ENCODE results near the gene ANKFN1. TPM values are rescaled to one million over a fixed set of nuclear protein-coding genes. Genes with fewer than 3 reads are reported as not detected.

ANKFN1 gene
- total RNA-seq, 1 experiment from 2014 or later, result not detected

DNA sequence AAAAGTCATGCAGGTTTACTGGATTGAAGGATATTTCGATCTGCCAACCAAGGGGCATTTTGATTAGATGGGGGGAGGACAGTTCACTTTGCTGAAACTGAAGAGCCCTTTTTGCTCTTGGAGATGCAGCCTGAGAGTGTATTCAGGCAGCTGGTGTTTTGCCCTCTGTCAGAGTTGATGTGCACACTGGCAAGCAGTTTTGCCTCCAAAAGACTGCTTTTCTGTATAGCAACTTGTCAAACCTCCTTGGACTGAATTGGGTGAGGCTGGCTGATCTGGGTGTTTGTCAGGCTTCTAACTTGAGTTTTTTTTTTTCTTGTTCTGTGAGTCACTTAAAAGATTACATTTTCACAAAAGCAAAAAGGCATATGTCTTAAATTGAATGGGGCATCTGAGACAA lies 22.6 kb upstream of the ANKFN1 start:
- DNase-seq (ENCODE audit: low read depth, low spot score) (no peak), ATAC-seq (no peak)
- H3K9me3 ChIP-seq (ENCODE audit: control insufficient read depth, insufficient read depth, low read depth, low read length), result no peaks in the 10 kb centered on the region
- TF ChIP-seq POLR2AphosphoS5 (IDR thresholded peaks at IDR 0.05; ENCODE audit: low read depth, low read length), result no peak
- TF ChIP-seq REST (IDR thresholded peaks at IDR 0.05; ENCODE audit: insufficient read depth in 1 of 2, low read depth in 2 of 2, low read length in 1 of 2), result no peak
- TF ChIP-seq SIN3A (IDR thresholded peaks at IDR 0.05; ENCODE audit: borderline replicate concordance, insufficient read depth, low read depth, low read length), result no peak
- no peak for TF ChIP-seq TCF7L2 (IDR thresholded peaks at IDR 0.05; ENCODE audit: low read depth, low read length)
- no peak for TF ChIP-seq CTCF (IDR thresholded peaks at IDR 0.05)
- POLR2A ChIA-PET, result no interaction called here
- in situ Hi-C loops (cut with HindIII; ENCODE audit: low pct_unique_long_range_greater_than_20kb, low sequenced_read_pairs), result no loop called here
- no peaks in the 10 kb centered on the region for H3K36me3 ChIP-seq (ENCODE audit: control insufficient read depth, insufficient read depth, low read length)
- BruUV-seq (replicated peaks), result no TSS peak
- H3K4me1 ChIP-seq (ENCODE audit: control insufficient read depth, insufficient read depth, low read length), result no peaks in the 10 kb centered on the region
- intact Hi-C loops (cut with micrococcal nuclease; ENCODE audit: unreplicated experiment), result loop anchor here (5.0 kb wide), 1 partner anchor 187 kb away; no protein-coding TSS in a partner anchor
- CTCF ChIA-PET, result no interaction called here
- H3K27ac ChIP-seq (ENCODE audit: low read length), result no peak overlapping the region
- no peak overlapping the region for H3K4me3 ChIP-seq (ENCODE audit: low read depth in 2 of 2, low read length in 2 of 2)
- H3K27me3 ChIP-seq (ENCODE audit: control insufficient read depth, insufficient read depth, low read length), result 0 out of 2 replicates have a peak, but pooled peaks cover 3% of the 10 kb centered on the region

GRCh38 chr17:56131431-56131830 lies 21.8 kb upstream of the ANKFN1 start:
- 0 out of 2 replicates have a peak, but pooled peaks cover 3% of the 10 kb centered on the region for H3K27me3 ChIP-seq (ENCODE audit: control insufficient read depth, insufficient read depth, low read length)
- CTCF ChIA-PET, result no interaction called here
- intact Hi-C loops (cut with micrococcal nuclease; ENCODE audit: unreplicated experiment) (loop anchor here (5.0 kb wide), 1 partner anchor 186 kb away; no protein-coding TSS in a partner anchor), in situ Hi-C loops (cut with HindIII; ENCODE audit: low pct_unique_long_range_greater_than_20kb, low sequenced_read_pairs) (no loop called here)
- no peak overlapping the region for H3K27ac ChIP-seq (ENCODE audit: low read length)
- H3K4me1 ChIP-seq (ENCODE audit: control insufficient read depth, insufficient read depth, low read length), result no peaks in the 10 kb centered on the region
- POLR2A ChIA-PET, result no interaction called here
- no peak overlapping the region for H3K4me3 ChIP-seq (ENCODE audit: low read depth in 2 of 2, low read length in 2 of 2)
- no peak for TF ChIP-seq POLR2AphosphoS5 (IDR thresholded peaks at IDR 0.05; ENCODE audit: low read depth, low read length)
- TF ChIP-seq CTCF (IDR thresholded peaks at IDR 0.05), result no peak
- no peaks in the 10 kb centered on the region for H3K36me3 ChIP-seq (ENCODE audit: control insufficient read depth, insufficient read depth, low read length)
- no peaks in the 10 kb centered on the region for H3K9me3 ChIP-seq (ENCODE audit: control insufficient read depth, insufficient read depth, low read depth, low read length)
- DNase-seq (ENCODE audit: low read depth, low spot score) (no peak), ATAC-seq (no peak)
- BruUV-seq (replicated peaks), result no TSS peak
